T47D (cell line): ENCODE results near the gene RBMS1.
A peak's percentile ranks its signal among the peaks of the same experiment; 100 is the strongest.

ENCODE experiments used
- DNase-seq, 2 experiments: peaks; one replicate each; pipeline versions ENCODE4 v3.0.0 to v3.0.0-alpha.2; 2011 to 2012; ENCODE audit warnings: low read depth in 1 of 2, low spot score in 1 of 2
- JUND ChIP-seq: IDR thresholded peaks from 2 replicates; pipeline ENCODE4 v1.6.1; 2012; ENCODE audit warnings: low read depth
- in situ Hi-C: cut with HindIII; loops from 2 replicates; pipeline ENCODE4 v1.10.0; 2016; ENCODE audit warnings: low sequenced_read_pairs, low pct_unique_long_range_greater_than_20kb

RBMS1 gene

GRCh38 chr2:160246356-160246755 is 247.3 kb downstream of the RBMS1 start:
- DNase-seq: no peak
- no peak for TF ChIP-seq JUND
- in situ Hi-C loops: no loop called here

GRCh38 chr2:160245614-160246155 is 247.9 kb downstream of the RBMS1 start:
- no peak for DNase-seq
- in situ Hi-C loops: no loop called here
- no peak for TF ChIP-seq JUND

GRCh38 chr2:160242893-160243564 is 250.6 kb downstream of the RBMS1 start:
- in situ Hi-C loops: no loop called here
- no peak for TF ChIP-seq JUND
- no peak for DNase-seq

GRCh38 chr2:160241251-160242137 is 252.1 kb downstream of the RBMS1 start:
- in situ Hi-C loops: no loop called here

GRCh38 chr2:160239436-160239835 is 254.2 kb downstream of the RBMS1 start:
- no peak for DNase-seq
- in situ Hi-C loops: no loop called here
- TF ChIP-seq JUND: no peak

More at GRCh38 chr2:160241251-160242137, 252.1 kb downstream of the RBMS1 start:
- DNase-seq: peak in 1 of 2 experiments; percentile 85
- TF ChIP-seq JUND: peak; percentile 83

- peak in 1 of 2 experiments; percentile 66 for DNase-seq
- in situ Hi-C loops: no loop called here
Measured at GRCh38 chr2:160238392-160238791, 255.2 kb downstream of the RBMS1 start.

GRCh38 chr2:160232905-160233475 is 260.6 kb downstream of the RBMS1 start:
- in situ Hi-C loops: no loop called here
- DNase-seq: no peak
- no peak for TF ChIP-seq JUND

More at GRCh38 chr2:160238392-160238791, 255.2 kb downstream of the RBMS1 start:
- no peak for TF ChIP-seq JUND

- peak; percentile 62 for TF ChIP-seq JUND
- in situ Hi-C loops: no loop called here
- DNase-seq: peak in 1 of 2 experiments; percentile 66
Measured at GRCh38 chr2:160229591-160229990, 264.0 kb downstream of the RBMS1 start.

GRCh38 chr2:160228141-160228917 is 265.3 kb downstream of the RBMS1 start:
- TF ChIP-seq JUND: no peak
- in situ Hi-C loops: no loop called here
- peak in 1 of 2 experiments; percentile 24 for DNase-seq

- peak in 1 of 2 experiments; percentile 41 for DNase-seq
- TF ChIP-seq JUND: no peak
- in situ Hi-C loops: no loop called here
Measured at GRCh38 chr2:160227293-160227915, 266.2 kb downstream of the RBMS1 start.

GRCh38 chr2:160226367-160226766 is 267.2 kb downstream of the RBMS1 start:
- in situ Hi-C loops: no loop called here

GRCh38 chr2:160225722-160226121 is 267.9 kb downstream of the RBMS1 start:
- in situ Hi-C loops: no loop called here
- DNase-seq: peak; percentile 8 to 80
- TF ChIP-seq JUND: no peak

More at GRCh38 chr2:160226367-160226766, 267.2 kb downstream of the RBMS1 start:
- no peak for TF ChIP-seq JUND
- no peak for DNase-seq
